Thymus (tissue), 11 donors: Measurements from ENCODE around the gene TDRD10. TPM values are rescaled to one million over a fixed set of nuclear protein-coding genes. Genes with fewer than 3 reads are reported as not detected.

Experiments used
- DNase-seq, 9 donors: peaks; one replicate each; pipeline ENCODE4 v3.0.0-alpha.2; 2013; ENCODE audit warnings: low spot score in 9 of 9, low read depth in 6 of 9, missing footprints in 1 of 9
- H3K27ac ChIP-seq, 2 donors: one replicate each; pipeline ENCODE4 v1.5.1; 2013; ENCODE audit warnings: control low read depth in 1 of 2, low read depth in 1 of 2, low read length in 1 of 2, mild to moderate bottlenecking in 1 of 2, moderate library complexity in 1 of 2
- H3K27me3 ChIP-seq, 2 donors: one replicate each; pipeline ENCODE4 v1.5.1; 2013; ENCODE audit warnings: low read length in 1 of 2; ENCODE audit not compliant: control insufficient read depth in 2 of 2, insufficient read depth in 1 of 2
- H3K36me3 ChIP-seq, 2 donors: one replicate each; pipeline ENCODE4 v1.5.1; 2013; ENCODE audit warnings: low read length in 1 of 2, mild to moderate bottlenecking in 1 of 2, moderate library complexity in 1 of 2; ENCODE audit not compliant: control insufficient read depth in 2 of 2, insufficient read depth in 2 of 2
- H3K4me1 ChIP-seq, 2 donors: one replicate each; pipeline ENCODE4 v1.5.1; 2013; ENCODE audit warnings: low read length in 2 of 2; ENCODE audit not compliant: control insufficient read depth in 2 of 2, insufficient read depth in 2 of 2
- H3K4me3 ChIP-seq, 2 donors: one replicate each; pipeline ENCODE4 v1.5.1; 2013; ENCODE audit warnings: low read length in 2 of 2, control low read depth in 1 of 2, mild to moderate bottlenecking in 1 of 2
- H3K9me3 ChIP-seq, 2 donors: one replicate each; pipeline ENCODE4 v1.5.1; 2013; ENCODE audit warnings: low read length in 1 of 2, mild to moderate bottlenecking in 1 of 2; ENCODE audit not compliant: control insufficient read depth in 2 of 2, insufficient read depth in 1 of 2
- WGBS: extraction: QIAGEN DNeasy Blood & Tissue Kit; methylation state at CpG from one replicate; pipeline ENCODE4 v1.1.7; 2013; 5-methylcytosine and 5-hydroxymethylcytosine counted together
- polyA plus RNA-seq: library from polyadenylated mRNA; stranded (reverse); fragments of 200-250 nt; gene quantifications from one replicate; pipeline ENCODE4 v1.2.3, GENCODE V29; 2013
- total RNA-seq: library from RNA; stranded (reverse); fragments of 120-200 nt; gene quantifications from one replicate; pipeline ENCODE4 v1.2.4, GENCODE V29; 2013
- donor health status: healthy.

Gene TDRD10
- total and polyA plus RNA-seq, 2 donors = 0.47 to 12.2 TPM

GRCh38 chr1:154546264-154547063 is 44.4 kb downstream of the TDRD10 start:
- peaks cover 0 to 2% of the 10 kb centered on the region in 2 donors for H3K4me1 ChIP-seq
- no peak overlapping the region for H3K4me3 ChIP-seq
- peak in 2 of 9 donors; percentile 24 to 34 for DNase-seq
- 89% methylated on average over 13 of the region's 13 CpGs for WGBS
- peak overlapping the region in 1 of 2 donors; percentile 1 for H3K27ac ChIP-seq
- no peaks in the 10 kb centered on the region for H3K9me3 ChIP-seq
- peaks cover 27 to 30% of the 10 kb centered on the region in 2 donors for H3K36me3 ChIP-seq
- H3K27me3 ChIP-seq = peaks cover 0 to 4% of the 10 kb centered on the region in 2 donors

- H3K9me3 ChIP-seq = no peaks in the 10 kb centered on the region
- H3K4me1 ChIP-seq = peaks cover 0 to 2% of the 10 kb centered on the region in 2 donors
- DNase-seq = no peak
- WGBS = 91% methylated on average over 11 of the region's 11 CpGs
- H3K4me3 ChIP-seq = no peak overlapping the region
- H3K27ac ChIP-seq = peak overlapping the region in 1 of 2 donors; percentile 1
- peaks cover 35 to 38% of the 10 kb centered on the region in 2 donors for H3K36me3 ChIP-seq
- H3K27me3 ChIP-seq = peaks cover 0 to 2% of the 10 kb centered on the region in 2 donors
Observed at GRCh38 chr1:154547105-154547732, 45.2 kb downstream of the TDRD10 start.

GRCh38 chr1:154548028-154548427 is 46.0 kb downstream of the TDRD10 start:
- H3K9me3 ChIP-seq = no peaks in the 10 kb centered on the region
- 91% methylated on average over 1 of the region's 1 CpG for WGBS
- DNase-seq = no peak
- H3K36me3 ChIP-seq = peaks cover 43 to 46% of the 10 kb centered on the region in 2 donors
- H3K27ac ChIP-seq = peak overlapping the region in 1 of 2 donors; percentile 7
- no peak overlapping the region for H3K4me3 ChIP-seq
- H3K27me3 ChIP-seq = peaks cover 0 to 2% of the 10 kb centered on the region in 2 donors
- H3K4me1 ChIP-seq = peaks cover 0 to 2% of the 10 kb centered on the region in 2 donors

GRCh38 chr1:154549202-154549770 is 47.3 kb downstream of the TDRD10 start:
- DNase-seq = no peak
- Histone ChIP-seq H3K27me3 (no peaks in the 10 kb centered on the region), H3K4me3 (no peak overlapping the region), H3K4me1 (peaks cover 0 to 2% of the 10 kb centered on the region in 2 donors), H3K36me3 (peaks cover 53 to 57% of the 10 kb centered on the region in 2 donors), H3K27ac (no peak overlapping the region), H3K9me3 (no peaks in the 10 kb centered on the region)
- 88% methylated on average over 3 of the region's 3 CpGs for WGBS

- peaks cover 0 to 2% of the 10 kb centered on the region in 2 donors for H3K4me1 ChIP-seq
- H3K27ac ChIP-seq = no peak overlapping the region
- no peaks in the 10 kb centered on the region for H3K27me3 ChIP-seq
- no peak for DNase-seq
- H3K4me3 ChIP-seq = no peak overlapping the region
- peaks cover 60 to 65% of the 10 kb centered on the region in 2 donors for H3K36me3 ChIP-seq
- 94% methylated on average over 5 of the region's 5 CpGs for WGBS
- no peaks in the 10 kb centered on the region for H3K9me3 ChIP-seq
Observed at GRCh38 chr1:154550070-154550469, 48.1 kb downstream of the TDRD10 start.

- Histone ChIP-seq H3K36me3 (peaks cover 66 to 71% of the 10 kb centered on the region in 2 donors), H3K4me3 (no peak overlapping the region), H3K9me3 (no peaks in the 10 kb centered on the region), H3K27me3 (no peaks in the 10 kb centered on the region), H3K4me1 (peaks cover 0 to 2% of the 10 kb centered on the region in 2 donors), H3K27ac (no peak overlapping the region)
- no peak for DNase-seq
- 88% methylated on average over 6 of the region's 6 CpGs for WGBS
Observed at GRCh38 chr1:154550657-154551056, 48.6 kb downstream of the TDRD10 start.

- Histone ChIP-seq H3K27me3 (no peaks in the 10 kb centered on the region), H3K4me3 (no peak overlapping the region), H3K27ac (no peak overlapping the region), H3K36me3 (peaks cover 70 to 76% of the 10 kb centered on the region in 2 donors), H3K9me3 (no peaks in the 10 kb centered on the region), H3K4me1 (peaks cover 4 to 8% of the 10 kb centered on the region in 2 donors)
- DNase-seq = no peak
- WGBS = 96% methylated on average over 4 of the region's 4 CpGs
Observed at GRCh38 chr1:154551474-154551873, 49.5 kb downstream of the TDRD10 start.

- DNase-seq = no peak
- H3K4me1 ChIP-seq = peaks cover 10 to 13% of the 10 kb centered on the region in 2 donors
Observed at GRCh38 chr1:154552036-154552435, 50.0 kb downstream of the TDRD10 start.

More at GRCh38 chr1:154552036-154552435, 50.0 kb downstream of the TDRD10 start:
- no peak overlapping the region for H3K4me3 ChIP-seq
- peaks cover 70 to 76% of the 10 kb centered on the region in 2 donors for H3K36me3 ChIP-seq
- no peaks in the 10 kb centered on the region for H3K9me3 ChIP-seq
- H3K27me3 ChIP-seq = no peaks in the 10 kb centered on the region
- 98% methylated on average over 6 of the region's 6 CpGs for WGBS
- no peak overlapping the region for H3K27ac ChIP-seq
